K562 (cell line): Measurements from ENCODE around the gene CIART. TPM values are rescaled to one million over a fixed set of nuclear protein-coding genes. Genes with fewer than 3 reads are reported as not detected.

Experiments used
- BRCA1 ChIP-seq, 2 experiments: fragments of 450-650 bp in 1 of 2; sonication (generic) in 1 of 2; formaldehyde crosslinking in 1 of 2; IDR thresholded peaks; 2 replicates each; pipeline versions ENCODE4 v1.5.0 to v1.6.1; 2017 to 2020; ENCODE audit warnings: mild to moderate bottlenecking in 1 of 2, missing genetic modification reagents in 1 of 2
- CBFA2T3 ChIP-seq: fragments of 450-650 bp; IDR thresholded peaks from 2 replicates; pipeline ENCODE4 v1.6.1; 2017
- CBX1 ChIP-seq: sonication (generic); IDR thresholded peaks from 2 replicates; pipeline ENCODE4 v1.6.1; 2016; ENCODE audit warnings: antibody characterized with exemption, low read depth, mild to moderate bottlenecking
- CCAR2 ChIP-seq: fragments of 200-400 bp; formaldehyde crosslinking; IDR thresholded peaks from 2 replicates; pipeline ENCODE4 v1.6.1; 2017; ENCODE audit warnings: mild to moderate bottlenecking, low read depth, low read length
- DMBX1 ChIP-seq: fragments of 250-450 bp; sonication (Bioruptor Pico); IDR thresholded peaks from 2 replicates; pipeline ENCODE4 v1.8.0; 2022; ENCODE audit warnings: inconsistent platforms, mild to moderate bottlenecking, moderate library complexity, borderline replicate concordance
- FOXA3 ChIP-seq, 2 experiments: fragments of 450-650 bp in 1 of 2; sonication (generic) in 1 of 2; formaldehyde crosslinking; IDR thresholded peaks in 1 of 2; conservative IDR thresholded peaks in 1 of 2; 2 replicates each; pipeline versions ENCODE4 v1.4.0 to v1.8.0; 2020 to 2022; ENCODE audit warnings: mild to moderate bottlenecking in 2 of 2, missing genetic modification reagents in 1 of 2
- HNRNPH1 ChIP-seq: fragments of 200-400 bp; formaldehyde crosslinking; optimal IDR thresholded peaks from 2 replicates; pipeline ENCODE3; 2017; ENCODE audit warnings: low read depth, mild to moderate bottlenecking, low read length, moderate library complexity
- MAZ ChIP-seq, 2 experiments: fragments of 450-650 bp in 1 of 2; sonication (generic) in 1 of 2; formaldehyde crosslinking; IDR thresholded peaks in 1 of 2; conservative IDR thresholded peaks in 1 of 2; 2 replicates each; pipeline versions ENCODE4 v1.4.0 to v1.5.0; 2020; ENCODE audit warnings: mild to moderate bottlenecking in 1 of 2, missing genetic modification reagents in 1 of 2
- MEF2D ChIP-seq: conservative IDR thresholded peaks from 2 replicates; pipeline ENCODE4 v1.6.1; 2016; ENCODE audit warnings: low read depth, missing genetic modification characterization, missing compliant biosample characterization
- MTA1 ChIP-seq: fragments of 450-650 bp; IDR thresholded peaks from 2 replicates; pipeline ENCODE4 v1.6.1; 2017; ENCODE audit warnings: borderline replicate concordance
- PHF21A ChIP-seq: fragments of 450-650 bp; IDR thresholded peaks from 2 replicates; pipeline ENCODE4 v1.6.1; 2017; ENCODE audit warnings: low read depth, borderline replicate concordance
- SETDB1 ChIP-seq: IDR thresholded peaks from one replicate; pipeline ENCODE4 v1.6.1; 2012; ENCODE audit warnings: low read length, control low read depth, inconsistent platforms
- SIN3B ChIP-seq: fragments of 450-650 bp; IDR thresholded peaks from 2 replicates; pipeline ENCODE4 v1.6.1; 2017; ENCODE audit warnings: low read depth, mild to moderate bottlenecking, moderate library complexity
- ZNF282 ChIP-seq: sonication (generic); formaldehyde crosslinking; IDR thresholded peaks from 2 replicates; pipeline ENCODE4 v1.8.1; 2023; ENCODE audit warnings: missing genetic modification reagents
- polyA plus RNA-seq, 8 experiments: library from polyadenylated mRNA; depleted of rRNA in 4 of 8; stranded (reverse) in 5 of 8; unstranded in 3 of 8; fragments of >200 nt; fragmentation: Nextera tagmentation in 2 of 8; fragmentation: Illumina TruSeq in 1 of 8; extraction: Ambion mirVana in 2 of 8; extraction: Trizol in 1 of 8; gene quantifications; 2 replicates each; pipeline versions ENCODE4 v1.2.1 to v1.2.3, GENCODE V29; 2011 to 2014; ENCODE audit warnings: inconsistent platforms in 1 of 8, missing spikeins in 1 of 8
- total RNA-seq, 7 experiments: library from RNA; depleted of rRNA in 6 of 7; stranded (reverse); fragments of >200 nt in 6 of 7; fragmentation: Illumina TruSeq in 2 of 7; extraction: Trizol in 2 of 7; gene quantifications; 2 replicates each; pipeline versions ENCODE4 v1.2.1 to v1.2.3, GENCODE V29; 2011 to 2021; ENCODE audit warnings: low replicate concordance in 1 of 7
- TF ChIP-seq, protein P1 (sequence below): sonication (generic); formaldehyde crosslinking; IDR thresholded peaks from 2 replicates; pipeline ENCODE4 v1.8.1; 2023; ENCODE audit warnings: mild to moderate bottlenecking, missing genetic modification reagents, moderate library complexity
- TF ChIP-seq, protein P2 (sequence below): fragments of 200-400 bp; formaldehyde crosslinking; IDR thresholded peaks from 2 replicates; pipeline ENCODE4 v1.6.1; 2017; ENCODE audit warnings: mild to moderate bottlenecking, low read depth, low read length, moderate library complexity
- TF ChIP-seq, protein P3 (sequence below), 2 experiments: fragments of 250-450 bp in 1 of 2; fragments of 450-650 bp in 1 of 2; sonication (Bioruptor Pico) in 1 of 2; IDR thresholded peaks; 2 replicates each; pipeline versions ENCODE4 v1.6.1 to v1.8.0; 2016 to 2021; ENCODE audit warnings: mild to moderate bottlenecking in 2 of 2, moderate library complexity in 2 of 2, missing compliant biosample characterization in 1 of 2, missing genetic modification characterization in 1 of 2
- TF ChIP-seq, protein P4 (sequence below): sonication (generic); formaldehyde crosslinking; IDR thresholded peaks from 2 replicates; pipeline ENCODE4 v1.8.0; 2022; ENCODE audit warnings: mild to moderate bottlenecking, missing genetic modification reagents
- TF ChIP-seq, protein P5 (sequence below): fragments of 250-450 bp; sonication (Bioruptor Pico); IDR thresholded peaks from 2 replicates; pipeline ENCODE4 v1.5.0; 2020; ENCODE audit warnings: mild to moderate bottlenecking, borderline replicate concordance

CIART gene
- total and polyA plus RNA-seq, 9 of the 15 experiments (the other 6 are each of a cell fraction or from before 2014, with no cell fraction given): 0.07 to 0.35 (median 0.19) TPM; not detected in 2

DNA sequence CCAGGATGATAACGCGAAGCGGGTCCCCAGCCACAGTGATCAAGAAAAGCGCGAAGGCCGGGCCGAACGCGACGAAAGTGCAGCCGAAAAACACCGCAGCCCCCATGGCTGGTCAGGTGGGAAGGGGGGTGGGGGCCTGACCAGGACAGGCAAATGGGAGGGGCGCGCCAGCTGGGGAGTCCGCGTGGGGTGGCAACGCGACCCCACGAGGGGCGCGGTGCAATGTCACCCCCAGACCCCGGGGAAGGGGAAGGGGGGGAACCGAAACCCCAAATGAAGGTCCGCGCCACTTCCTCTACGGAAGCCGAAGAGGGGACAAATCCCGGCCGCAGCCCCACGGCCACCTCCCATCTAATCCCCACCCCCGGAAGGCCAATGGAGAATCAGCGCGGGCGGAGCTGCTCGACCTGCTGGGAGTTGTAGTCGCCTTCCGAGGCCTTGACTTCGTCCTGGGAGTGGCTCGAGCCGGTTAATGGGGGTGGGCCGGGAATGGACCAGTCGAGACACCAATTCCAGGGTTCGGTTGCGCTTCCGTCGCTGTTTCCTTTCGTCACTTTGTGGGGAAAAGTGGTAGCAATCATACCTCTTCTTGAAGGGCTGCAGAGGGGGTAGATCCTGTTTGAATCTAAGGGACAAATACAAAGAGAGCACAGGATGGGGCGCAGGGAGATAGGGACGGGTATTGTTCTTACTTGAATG is 13.5 kb upstream of the CIART start, which contains the start of gene APH1A (continued):
- no peak for TF ChIP-seq HNRNPH1
- TF ChIP-seq CBX1: no peak
- TF ChIP-seq, protein P1, sequence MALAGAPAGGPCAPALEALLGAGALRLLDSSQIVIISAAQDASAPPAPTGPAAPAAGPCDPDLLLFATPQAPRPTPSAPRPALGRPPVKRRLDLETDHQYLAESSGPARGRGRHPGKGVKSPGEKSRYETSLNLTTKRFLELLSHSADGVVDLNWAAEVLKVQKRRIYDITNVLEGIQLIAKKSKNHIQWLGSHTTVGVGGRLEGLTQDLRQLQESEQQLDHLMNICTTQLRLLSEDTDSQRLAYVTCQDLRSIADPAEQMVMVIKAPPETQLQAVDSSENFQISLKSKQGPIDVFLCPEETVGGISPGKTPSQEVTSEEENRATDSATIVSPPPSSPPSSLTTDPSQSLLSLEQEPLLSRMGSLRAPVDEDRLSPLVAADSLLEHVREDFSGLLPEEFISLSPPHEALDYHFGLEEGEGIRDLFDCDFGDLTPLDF (CRISPR knock-in tag): no peak
- TF ChIP-seq, protein P2, sequence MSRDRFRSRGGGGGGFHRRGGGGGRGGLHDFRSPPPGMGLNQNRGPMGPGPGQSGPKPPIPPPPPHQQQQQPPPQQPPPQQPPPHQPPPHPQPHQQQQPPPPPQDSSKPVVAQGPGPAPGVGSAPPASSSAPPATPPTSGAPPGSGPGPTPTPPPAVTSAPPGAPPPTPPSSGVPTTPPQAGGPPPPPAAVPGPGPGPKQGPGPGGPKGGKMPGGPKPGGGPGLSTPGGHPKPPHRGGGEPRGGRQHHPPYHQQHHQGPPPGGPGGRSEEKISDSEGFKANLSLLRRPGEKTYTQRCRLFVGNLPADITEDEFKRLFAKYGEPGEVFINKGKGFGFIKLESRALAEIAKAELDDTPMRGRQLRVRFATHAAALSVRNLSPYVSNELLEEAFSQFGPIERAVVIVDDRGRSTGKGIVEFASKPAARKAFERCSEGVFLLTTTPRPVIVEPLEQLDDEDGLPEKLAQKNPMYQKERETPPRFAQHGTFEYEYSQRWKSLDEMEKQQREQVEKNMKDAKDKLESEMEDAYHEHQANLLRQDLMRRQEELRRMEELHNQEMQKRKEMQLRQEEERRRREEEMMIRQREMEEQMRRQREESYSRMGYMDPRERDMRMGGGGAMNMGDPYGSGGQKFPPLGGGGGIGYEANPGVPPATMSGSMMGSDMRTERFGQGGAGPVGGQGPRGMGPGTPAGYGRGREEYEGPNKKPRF: no peak
- peak; percentile 92; the same call in 1 of the 2 replicates for TF ChIP-seq MTA1
- TF ChIP-seq CCAR2: no peak
- TF ChIP-seq ZNF282 (CRISPR knock-in tag): no peak
- TF ChIP-seq, protein P3, sequence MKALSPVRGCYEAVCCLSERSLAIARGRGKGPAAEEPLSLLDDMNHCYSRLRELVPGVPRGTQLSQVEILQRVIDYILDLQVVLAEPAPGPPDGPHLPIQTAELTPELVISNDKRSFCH (CRISPR knock-in tag; IDR thresholded peaks at IDR 0.05): no peak
- TF ChIP-seq, protein P3 (tag; IDR thresholded peaks at IDR 0.05): no peak
- no peak for TF ChIP-seq DMBX1 (CRISPR knock-in tag)
- peak; percentile 77 to 89 for TF ChIP-seq MAZ (CRISPR knock-in tag; conservative IDR thresholded peaks at IDR 0.05 in 1 of 2, IDR thresholded peaks at IDR 0.05 in 1 of 2)
- TF ChIP-seq BRCA1 (IDR thresholded peaks at IDR 0.05): no peak
- TF ChIP-seq BRCA1 (CRISPR knock-in tag; IDR thresholded peaks at IDR 0.05): no peak
- no peak for TF ChIP-seq MEF2D
- no peak for TF ChIP-seq CBFA2T3
- TF ChIP-seq, protein P4, sequence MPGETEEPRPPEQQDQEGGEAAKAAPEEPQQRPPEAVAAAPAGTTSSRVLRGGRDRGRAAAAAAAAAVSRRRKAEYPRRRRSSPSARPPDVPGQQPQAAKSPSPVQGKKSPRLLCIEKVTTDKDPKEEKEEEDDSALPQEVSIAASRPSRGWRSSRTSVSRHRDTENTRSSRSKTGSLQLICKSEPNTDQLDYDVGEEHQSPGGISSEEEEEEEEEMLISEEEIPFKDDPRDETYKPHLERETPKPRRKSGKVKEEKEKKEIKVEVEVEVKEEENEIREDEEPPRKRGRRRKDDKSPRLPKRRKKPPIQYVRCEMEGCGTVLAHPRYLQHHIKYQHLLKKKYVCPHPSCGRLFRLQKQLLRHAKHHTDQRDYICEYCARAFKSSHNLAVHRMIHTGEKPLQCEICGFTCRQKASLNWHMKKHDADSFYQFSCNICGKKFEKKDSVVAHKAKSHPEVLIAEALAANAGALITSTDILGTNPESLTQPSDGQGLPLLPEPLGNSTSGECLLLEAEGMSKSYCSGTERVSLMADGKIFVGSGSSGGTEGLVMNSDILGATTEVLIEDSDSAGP (CRISPR knock-in tag): no peak
- TF ChIP-seq PHF21A: peak; percentile 25; the same call in 1 of the 2 replicates
- peak; percentile 74; the same call in 1 of the 2 replicates for TF ChIP-seq SIN3B
- TF ChIP-seq FOXA3 (CRISPR knock-in tag; conservative IDR thresholded peaks at IDR 0.05 in 1 of 2, IDR thresholded peaks at IDR 0.05 in 1 of 2): no peak
- TF ChIP-seq, protein P5, sequence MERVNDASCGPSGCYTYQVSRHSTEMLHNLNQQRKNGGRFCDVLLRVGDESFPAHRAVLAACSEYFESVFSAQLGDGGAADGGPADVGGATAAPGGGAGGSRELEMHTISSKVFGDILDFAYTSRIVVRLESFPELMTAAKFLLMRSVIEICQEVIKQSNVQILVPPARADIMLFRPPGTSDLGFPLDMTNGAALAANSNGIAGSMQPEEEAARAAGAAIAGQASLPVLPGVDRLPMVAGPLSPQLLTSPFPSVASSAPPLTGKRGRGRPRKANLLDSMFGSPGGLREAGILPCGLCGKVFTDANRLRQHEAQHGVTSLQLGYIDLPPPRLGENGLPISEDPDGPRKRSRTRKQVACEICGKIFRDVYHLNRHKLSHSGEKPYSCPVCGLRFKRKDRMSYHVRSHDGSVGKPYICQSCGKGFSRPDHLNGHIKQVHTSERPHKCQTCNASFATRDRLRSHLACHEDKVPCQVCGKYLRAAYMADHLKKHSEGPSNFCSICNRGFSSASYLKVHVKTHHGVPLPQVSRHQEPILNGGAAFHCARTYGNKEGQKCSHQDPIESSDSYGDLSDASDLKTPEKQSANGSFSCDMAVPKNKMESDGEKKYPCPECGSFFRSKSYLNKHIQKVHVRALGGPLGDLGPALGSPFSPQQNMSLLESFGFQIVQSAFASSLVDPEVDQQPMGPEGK (CRISPR knock-in tag): no peak
- no peak for TF ChIP-seq SETDB1
